Measurements from ENCODE around the gene IL2RA.

DNA sequence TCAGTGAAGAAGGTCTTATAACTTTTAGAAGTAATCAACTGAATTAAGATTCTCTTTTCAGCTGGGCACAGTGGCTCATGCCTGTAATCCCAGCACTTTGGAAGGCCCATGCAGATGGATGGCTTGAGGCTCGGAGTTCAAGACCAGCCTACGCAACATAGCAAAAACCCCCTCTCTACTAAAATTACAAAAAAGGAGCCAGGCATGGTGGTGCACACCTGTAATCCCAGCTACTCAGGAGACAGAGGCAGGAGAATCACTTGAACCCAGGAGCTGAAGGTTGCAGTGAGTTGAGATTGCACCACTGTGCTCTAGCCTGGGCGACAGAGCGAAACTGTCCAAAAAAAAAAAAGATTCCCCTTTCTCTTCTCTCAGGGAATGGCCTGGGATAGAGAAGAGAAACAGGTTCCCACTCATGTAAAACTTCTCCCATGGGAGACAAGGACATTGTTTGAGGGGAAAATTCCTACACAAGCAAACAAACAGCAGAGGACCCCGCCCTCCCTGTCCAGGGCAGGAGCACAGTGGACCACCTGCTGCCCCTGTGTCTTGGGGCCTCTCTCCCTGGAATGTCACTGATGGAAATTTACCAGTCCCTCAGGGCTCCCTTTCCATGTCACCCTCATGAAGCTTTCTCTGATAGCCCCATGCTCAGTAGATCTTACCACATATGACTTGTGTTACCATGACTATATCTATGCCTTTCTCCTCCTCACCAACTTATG, 5.6 kb downstream of the IL2RA start:
- TF ChIP-seq POLR2A (IDR thresholded peaks at IDR 0.05), result no peak
- TF ChIP-seq, protein P1, sequence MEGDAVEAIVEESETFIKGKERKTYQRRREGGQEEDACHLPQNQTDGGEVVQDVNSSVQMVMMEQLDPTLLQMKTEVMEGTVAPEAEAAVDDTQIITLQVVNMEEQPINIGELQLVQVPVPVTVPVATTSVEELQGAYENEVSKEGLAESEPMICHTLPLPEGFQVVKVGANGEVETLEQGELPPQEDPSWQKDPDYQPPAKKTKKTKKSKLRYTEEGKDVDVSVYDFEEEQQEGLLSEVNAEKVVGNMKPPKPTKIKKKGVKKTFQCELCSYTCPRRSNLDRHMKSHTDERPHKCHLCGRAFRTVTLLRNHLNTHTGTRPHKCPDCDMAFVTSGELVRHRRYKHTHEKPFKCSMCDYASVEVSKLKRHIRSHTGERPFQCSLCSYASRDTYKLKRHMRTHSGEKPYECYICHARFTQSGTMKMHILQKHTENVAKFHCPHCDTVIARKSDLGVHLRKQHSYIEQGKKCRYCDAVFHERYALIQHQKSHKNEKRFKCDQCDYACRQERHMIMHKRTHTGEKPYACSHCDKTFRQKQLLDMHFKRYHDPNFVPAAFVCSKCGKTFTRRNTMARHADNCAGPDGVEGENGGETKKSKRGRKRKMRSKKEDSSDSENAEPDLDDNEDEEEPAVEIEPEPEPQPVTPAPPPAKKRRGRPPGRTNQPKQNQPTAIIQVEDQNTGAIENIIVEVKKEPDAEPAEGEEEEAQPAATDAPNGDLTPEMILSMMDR (IDR thresholded peaks at IDR 0.05), result no peak
